Lung (tissue), 12 donors: ENCODE measurements around the gene SV2B. TPM values are rescaled to one million over a fixed set of nuclear protein-coding genes. Genes with fewer than 3 reads are reported as not detected.

Experiments used
- ATAC-seq: fragments of 200-7000 bp; cut with Tn5 transposase; one replicate; pipeline ENCODE4 v1.9.1; 2020; ENCODE audit warnings: moderate number of reproducible peaks; ENCODE audit not compliant: insufficient read depth, low FRiP score
- DNase-seq, 3 donors: peaks; one replicate each; pipeline ENCODE4 v3.0.0-alpha.2; 2013 to 2017
- H3K27ac ChIP-seq, 2 donors: one replicate each; pipeline ENCODE4 v1.5.1; 2013; ENCODE audit warnings: mild to moderate bottlenecking in 2 of 2, moderate library complexity in 2 of 2, control low read depth in 1 of 2, inconsistent platforms in 1 of 2, low read depth in 1 of 2, low read length in 1 of 2
- H3K27me3 ChIP-seq, 3 donors: one replicate each; pipeline ENCODE4 v1.5.1; 2013; ENCODE audit warnings: low read length in 2 of 3; ENCODE audit not compliant: control insufficient read depth in 3 of 3, insufficient read depth in 3 of 3
- H3K36me3 ChIP-seq, 4 donors: one replicate each; pipeline ENCODE4 v1.5.1; 2013; ENCODE audit warnings: low read length in 4 of 4, mild to moderate bottlenecking in 1 of 4, moderate library complexity in 1 of 4; ENCODE audit not compliant: control insufficient read depth in 4 of 4, insufficient read depth in 4 of 4
- H3K4me1 ChIP-seq, 5 donors: one replicate each; pipeline ENCODE4 v1.5.1; 2013; ENCODE audit warnings: low read length in 5 of 5, mild to moderate bottlenecking in 2 of 5, moderate library complexity in 1 of 5; ENCODE audit not compliant: control insufficient read depth in 5 of 5, insufficient read depth in 5 of 5
- H3K4me3 ChIP-seq: one replicate; pipeline ENCODE4 v1.5.1; 2013; ENCODE audit warnings: mild to moderate bottlenecking, control low read depth, moderate library complexity
- H3K9ac ChIP-seq, 2 donors: one replicate each; pipeline ENCODE4 v1.5.1; 2013; ENCODE audit warnings: low read length in 2 of 2, control low read depth in 1 of 2; ENCODE audit not compliant: insufficient read depth in 1 of 2
- H3K9me3 ChIP-seq, 4 donors: one replicate each; pipeline ENCODE4 v1.5.1; 2013; ENCODE audit warnings: low read length in 3 of 4, mild to moderate bottlenecking in 1 of 4, moderate library complexity in 1 of 4; ENCODE audit not compliant: control insufficient read depth in 4 of 4, insufficient read depth in 3 of 4
- WGBS, 2 donors: extraction: QIAGEN DNeasy Blood & Tissue Kit; methylation state at CpG; one replicate each; pipeline ENCODE4 v1.1.7; 2013; 5-methylcytosine and 5-hydroxymethylcytosine counted together
- polyA plus RNA-seq, 2 donors: library from polyadenylated mRNA; stranded (reverse); fragments of 200-250 nt; gene quantifications; one replicate each; pipeline ENCODE4 v1.2.1, GENCODE V29; 2013
- total RNA-seq, 2 donors: library from RNA; depleted of rRNA in 1 of 2; stranded (reverse); fragments of >200 nt in 1 of 2; gene quantifications; one replicate each; pipeline ENCODE4 v1.2.1, GENCODE V29; 2014 to 2021
- TF ChIP-seq, protein P1 (sequence below): IDR thresholded peaks from 2 replicates; pipeline ENCODE4 v1.5.1; 2012; ENCODE audit warnings: mild to moderate bottlenecking; ENCODE audit errors: control extremely low read depth, extremely low read depth
- donor health status: control.
- donor health status: control.
- donor health status: Bipolar disorder and iron deficiency.
- donor health status: healthy.
- donor health status: DM: yes; HTN: yes; CAD: no.

Gene SV2B
- total and polyA plus RNA-seq, 4 donors, result 0.12 to 2.8 (median 0.90) TPM

DNA sequence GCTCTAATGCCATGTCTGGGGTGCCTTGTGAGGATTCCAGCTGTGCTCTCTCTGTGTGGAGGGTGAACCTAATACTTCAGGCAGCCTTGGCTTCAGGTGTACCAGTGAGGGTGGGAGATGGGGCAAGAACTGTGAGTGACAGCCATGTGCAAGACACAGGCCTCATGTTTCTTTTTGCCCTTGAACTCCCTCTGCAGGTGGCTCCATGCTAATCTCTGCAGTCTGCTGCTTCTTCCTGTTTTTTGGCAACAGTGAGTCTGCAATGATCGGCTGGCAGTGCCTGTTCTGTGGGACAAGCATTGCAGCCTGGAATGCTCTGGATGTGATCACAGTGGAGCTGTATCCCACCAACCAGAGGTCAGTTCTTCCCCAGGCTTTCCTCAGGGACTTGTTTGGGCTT is 189.3 kb downstream of the SV2B start:
- 20 to 43% methylated on average over 1 of the region's 1 CpG for WGBS, 2 donors
- Histone ChIP-seq H3K4me1 (no peaks in the 10 kb centered on the region), H3K36me3 (no peaks in the 10 kb centered on the region), H3K27me3 (peaks cover 0 to 3% (median 2%) of the 10 kb centered on the region in 3 donors), H3K27ac (no peak overlapping the region), H3K9me3 (no peaks in the 10 kb centered on the region), H3K9ac (no peak overlapping the region), H3K4me3 (no peak overlapping the region)
- DNase-seq, result no peak
- ATAC-seq, result no peak
- TF ChIP-seq, protein P1, sequence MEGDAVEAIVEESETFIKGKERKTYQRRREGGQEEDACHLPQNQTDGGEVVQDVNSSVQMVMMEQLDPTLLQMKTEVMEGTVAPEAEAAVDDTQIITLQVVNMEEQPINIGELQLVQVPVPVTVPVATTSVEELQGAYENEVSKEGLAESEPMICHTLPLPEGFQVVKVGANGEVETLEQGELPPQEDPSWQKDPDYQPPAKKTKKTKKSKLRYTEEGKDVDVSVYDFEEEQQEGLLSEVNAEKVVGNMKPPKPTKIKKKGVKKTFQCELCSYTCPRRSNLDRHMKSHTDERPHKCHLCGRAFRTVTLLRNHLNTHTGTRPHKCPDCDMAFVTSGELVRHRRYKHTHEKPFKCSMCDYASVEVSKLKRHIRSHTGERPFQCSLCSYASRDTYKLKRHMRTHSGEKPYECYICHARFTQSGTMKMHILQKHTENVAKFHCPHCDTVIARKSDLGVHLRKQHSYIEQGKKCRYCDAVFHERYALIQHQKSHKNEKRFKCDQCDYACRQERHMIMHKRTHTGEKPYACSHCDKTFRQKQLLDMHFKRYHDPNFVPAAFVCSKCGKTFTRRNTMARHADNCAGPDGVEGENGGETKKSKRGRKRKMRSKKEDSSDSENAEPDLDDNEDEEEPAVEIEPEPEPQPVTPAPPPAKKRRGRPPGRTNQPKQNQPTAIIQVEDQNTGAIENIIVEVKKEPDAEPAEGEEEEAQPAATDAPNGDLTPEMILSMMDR, result no peak

DNA sequence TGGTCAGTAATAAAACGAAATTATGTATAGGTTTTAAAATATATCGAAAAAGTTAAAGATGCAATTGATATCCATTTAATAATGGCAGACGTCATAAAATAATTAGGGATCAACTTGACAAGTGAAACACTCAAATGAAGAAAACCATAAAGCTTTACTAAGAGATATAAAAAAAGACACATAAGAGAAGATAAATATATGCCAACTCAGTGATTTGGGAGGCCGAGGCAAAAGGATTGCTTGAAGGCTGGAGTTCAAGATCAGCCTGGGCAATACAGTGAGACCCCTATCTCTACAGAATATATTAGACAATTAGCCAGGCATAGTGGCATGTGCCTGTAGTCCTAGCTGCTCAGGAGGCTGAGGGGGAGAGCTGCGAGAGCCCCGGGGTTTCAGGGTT is 190.5 kb downstream of the SV2B start:
- no peak for ATAC-seq
- Histone ChIP-seq H3K9me3 (no peaks in the 10 kb centered on the region), H3K4me3 (no peak overlapping the region), H3K27me3 (peaks cover 3 to 6% (median 3%) of the 10 kb centered on the region in 3 donors), H3K27ac (no peak overlapping the region), H3K4me1 (no peaks in the 10 kb centered on the region), H3K9ac (no peak overlapping the region), H3K36me3 (no peaks in the 10 kb centered on the region)
- DNase-seq, result no peak
- TF ChIP-seq, protein P1, result no peak
- 95 to 97% methylated on average over 6 of the region's 6 CpGs for WGBS, 2 donors

DNA sequence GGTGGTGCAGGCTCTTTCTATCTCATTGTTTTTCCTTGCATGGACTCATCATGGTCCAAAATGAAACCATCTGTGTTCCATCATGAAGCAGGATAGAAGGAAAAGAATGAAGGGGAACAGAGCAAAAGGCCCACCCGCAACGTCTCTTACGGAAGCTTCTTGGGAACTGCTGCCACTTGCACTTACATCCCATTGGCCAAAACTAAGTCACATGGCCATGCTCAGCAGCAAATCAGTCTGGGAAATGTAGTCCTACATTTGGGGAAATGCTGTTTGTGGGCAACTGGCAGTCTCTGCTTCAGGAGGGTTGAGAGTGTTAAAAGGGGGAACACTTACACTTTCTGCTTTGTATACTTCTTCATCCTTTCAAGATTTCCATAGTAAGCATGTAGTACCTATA is 191.6 kb downstream of the SV2B start:
- DNase-seq (peak in 2 of 3 donors; percentile 28 to 40), ATAC-seq (no peak)
- TF ChIP-seq, protein P1, result no peak
- H3K27me3 ChIP-seq, result peaks cover 3 to 5% (median 4%) of the 10 kb centered on the region in 3 donors
- WGBS, 2 donors, result 47 to 50% methylated on average over 3 of the region's 3 CpGs
- H3K4me3 ChIP-seq, result no peak overlapping the region
- peaks cover 0 to 3% (median 0%) of the 10 kb centered on the region in 4 donors for H3K9me3 ChIP-seq
- H3K27ac ChIP-seq, result no peak overlapping the region
- no peaks in the 10 kb centered on the region for H3K36me3 ChIP-seq
- no peaks in the 10 kb centered on the region for H3K4me1 ChIP-seq
- no peak overlapping the region for H3K9ac ChIP-seq

DNA sequence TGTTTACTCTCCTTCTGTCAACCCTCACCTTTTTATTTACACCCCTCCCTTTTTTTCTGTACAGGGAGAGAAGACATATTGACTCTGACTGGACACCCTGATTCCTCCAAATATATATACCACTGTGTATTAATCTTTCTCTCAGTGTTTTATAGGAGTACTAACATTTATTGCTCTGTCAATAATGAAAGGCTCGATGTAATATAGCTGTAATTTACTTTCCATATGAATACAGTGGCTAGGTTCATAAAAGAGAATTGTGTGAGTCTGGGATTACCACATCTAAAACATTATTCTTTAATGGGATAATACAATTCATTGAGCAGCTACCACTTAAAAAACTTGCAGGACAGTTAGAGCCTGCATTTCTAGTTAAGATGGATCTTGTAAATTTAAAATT is 194.3 kb downstream of the SV2B start:
- Histone ChIP-seq H3K9ac (no peak overlapping the region), H3K4me1 (no peaks in the 10 kb centered on the region), H3K27me3 (peaks cover 0 to 7% (median 4%) of the 10 kb centered on the region in 3 donors), H3K9me3 (peaks cover 0 to 3% (median 0%) of the 10 kb centered on the region in 4 donors), H3K36me3 (no peaks in the 10 kb centered on the region), H3K4me3 (no peak overlapping the region), H3K27ac (no peak overlapping the region)
- no peak for ATAC-seq
- no peak for DNase-seq
- WGBS, 2 donors, result 82 to 83% methylated on average over 1 of the region's 1 CpG
- TF ChIP-seq, protein P1, result no peak
